Ishikawa (cell line): ENCODE results near the gene TIMMDC1.

ENCODE experiments used
- CEBPB ChIP-seq: IDR thresholded peaks from 2 replicates; pipeline ENCODE4 v1.6.1; 2012
- CREB1 ChIP-seq: IDR thresholded peaks from 2 replicates; pipeline ENCODE4 v1.6.1; 2012; ENCODE audit warnings: low read depth
- EGR1 ChIP-seq: IDR thresholded peaks from 2 replicates; pipeline ENCODE4 v1.6.1; 2012
- EP300 ChIP-seq: IDR thresholded peaks from 2 replicates; pipeline ENCODE4 v1.6.1; 2012; ENCODE audit warnings: borderline replicate concordance
- FOXM1 ChIP-seq: IDR thresholded peaks from 2 replicates; pipeline ENCODE4 v1.6.1; 2012; ENCODE audit warnings: low read depth, borderline replicate concordance
- MAX ChIP-seq: IDR thresholded peaks from 2 replicates; pipeline ENCODE4 v1.6.1; 2012
- NFIC ChIP-seq: IDR thresholded peaks from 2 replicates; pipeline ENCODE4 v1.6.1; 2012
- RAD21 ChIP-seq: IDR thresholded peaks from 2 replicates; pipeline ENCODE4 v1.6.1; 2012; ENCODE audit warnings: low read depth
- REST ChIP-seq: IDR thresholded peaks from 2 replicates; pipeline ENCODE4 v1.6.1; 2012; ENCODE audit warnings: low read depth, mild to moderate bottlenecking
- TAF1 ChIP-seq: IDR thresholded peaks from 2 replicates; pipeline ENCODE4 v1.6.1; 2012; ENCODE audit warnings: low read depth, mild to moderate bottlenecking
- TCF12 ChIP-seq: IDR thresholded peaks from 2 replicates; pipeline ENCODE4 v1.6.1; 2012; ENCODE audit warnings: low read depth
- TEAD4 ChIP-seq: IDR thresholded peaks from 2 replicates; pipeline ENCODE4 v1.6.1; 2012
- USF1 ChIP-seq: IDR thresholded peaks from 2 replicates; pipeline ENCODE4 v1.6.1; 2012
- YY1 ChIP-seq: IDR thresholded peaks from 2 replicates; pipeline ENCODE4 v1.6.1; 2012; ENCODE audit warnings: low read depth
- ZBTB7A ChIP-seq: IDR thresholded peaks from 2 replicates; pipeline ENCODE4 v1.6.1; 2012; ENCODE audit warnings: low read depth

The TIMMDC1 gene

DNA sequence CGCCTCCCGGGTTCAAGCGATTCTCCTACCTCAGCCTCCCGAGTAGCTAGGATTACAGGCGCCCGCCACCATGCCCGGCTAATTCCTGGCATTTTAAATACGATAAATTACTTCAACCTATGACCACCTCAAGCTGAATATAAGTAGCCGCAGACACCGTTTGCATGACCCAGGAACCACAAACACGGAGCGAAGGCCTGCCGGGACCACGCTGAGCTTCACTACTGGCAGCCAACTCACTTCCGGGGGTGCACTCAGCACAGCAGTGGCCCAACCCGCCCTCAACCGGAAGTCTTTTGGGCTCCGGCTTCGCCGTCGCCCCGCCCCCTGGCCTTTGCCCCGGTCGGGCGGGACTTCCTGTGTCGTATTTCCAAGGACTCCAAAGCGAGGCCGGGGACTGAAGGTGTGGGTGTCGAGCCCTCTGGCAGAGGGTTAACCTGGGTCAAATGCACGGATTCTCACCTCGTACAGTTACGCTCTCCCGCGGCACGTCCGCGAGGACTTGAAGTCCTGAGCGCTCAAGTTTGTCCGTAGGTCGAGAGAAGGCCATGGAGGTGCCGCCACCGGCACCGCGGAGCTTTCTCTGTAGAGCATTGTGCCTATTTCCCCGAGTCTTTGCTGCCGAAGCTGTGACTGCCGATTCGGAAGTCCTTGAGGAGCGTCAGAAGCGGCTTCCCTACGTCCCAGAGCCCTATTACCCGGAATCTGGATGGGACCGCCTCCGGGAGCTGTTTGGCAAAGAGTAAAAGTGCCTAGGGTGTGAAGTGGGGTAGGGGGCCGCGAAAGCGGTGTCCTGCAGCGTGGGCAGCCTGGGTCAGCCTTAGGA lies at the start of gene TIMMDC1:
Gene TIMMDC1, plus strand, starts transcription at position 362 of the 826 bp plus-strand sequence. Its CDS starts 187 bp downstream, at position 549.
- TF ChIP-seq MAX (peak; percentile 87), ZBTB7A (no peak), EGR1 (peak; percentile 63; the same call in 1 of the 2 replicates), YY1 (peak; percentile 41), RAD21 (no peak), CREB1 (peak; percentile 54; the same call in 1 of the 2 replicates), EP300 (0 out of 2 replicates have a peak, but pooled peaks have one; percentile 10), TAF1 (peak; percentile 92), NFIC (peak; percentile 38), FOXM1 (no peak), REST (no peak), USF1 (no peak), CEBPB (no peak), TEAD4 (no peak), TCF12 (peak; percentile 79; the same call in 1 of the 2 replicates)

DNA sequence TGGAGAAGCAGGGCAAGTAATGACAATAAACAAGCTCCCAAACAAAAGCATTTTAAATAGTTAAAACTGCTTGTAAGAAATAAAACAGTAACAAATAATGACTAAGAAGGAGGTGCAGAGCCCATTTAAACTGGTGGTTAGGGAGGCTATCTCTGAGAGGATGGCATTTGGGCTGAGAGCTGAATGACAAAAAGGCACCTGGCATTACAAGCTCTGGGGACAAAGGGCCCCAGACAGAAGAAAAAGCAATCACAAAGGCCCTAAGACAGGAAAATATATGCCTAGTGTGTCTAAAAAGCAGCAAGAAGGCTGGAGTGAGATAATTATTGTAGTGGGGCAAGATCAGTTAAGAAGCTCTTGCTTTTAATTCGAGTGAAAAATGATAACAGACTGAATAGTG lies 44.5 kb upstream of the TIMMDC1 start:
- no peak for TF ChIP-seq TEAD4
- TF ChIP-seq YY1, result no peak
- no peak for TF ChIP-seq ZBTB7A
- TF ChIP-seq NFIC, result no peak
- no peak for TF ChIP-seq CREB1
- no peak for TF ChIP-seq TCF12
- no peak for TF ChIP-seq CEBPB
- no peak for TF ChIP-seq USF1
- no peak for TF ChIP-seq MAX
- no peak for TF ChIP-seq TAF1
- TF ChIP-seq FOXM1, result no peak

GRCh38 chr3:119456469-119456868 lies 41.9 kb upstream of the TIMMDC1 start:
- TF ChIP-seq ZBTB7A, result no peak
- no peak for TF ChIP-seq TAF1
- TF ChIP-seq NFIC, result no peak
- no peak for TF ChIP-seq CREB1
- TF ChIP-seq REST, result no peak
- no peak for TF ChIP-seq USF1
- TF ChIP-seq TEAD4, result no peak
- TF ChIP-seq EGR1, result no peak
- TF ChIP-seq EP300, result no peak
- no peak for TF ChIP-seq YY1
- no peak for TF ChIP-seq MAX
- no peak for TF ChIP-seq TCF12
- no peak for TF ChIP-seq FOXM1
- no peak for TF ChIP-seq CEBPB
- no peak for TF ChIP-seq RAD21

DNA sequence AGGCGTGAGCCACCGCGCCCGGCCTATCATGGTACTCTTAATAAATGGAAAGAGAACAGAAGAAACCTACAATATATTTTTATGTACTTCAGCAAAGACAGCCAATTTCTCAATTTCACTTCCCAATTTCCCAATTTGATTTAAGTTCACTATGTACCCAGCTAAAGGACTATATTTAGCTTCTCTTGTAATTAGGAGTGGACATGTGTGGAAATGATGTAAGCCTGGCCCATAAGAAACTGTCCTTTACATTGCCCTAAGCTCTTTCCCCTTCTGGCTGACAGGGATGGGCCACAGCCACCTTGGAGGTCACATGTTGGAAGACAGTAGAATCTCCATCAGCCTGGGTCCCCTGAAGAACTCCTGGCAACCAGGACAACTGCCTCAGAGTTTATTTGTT lies 41.1 kb upstream of the TIMMDC1 start:
- TF ChIP-seq TEAD4 (no peak), TCF12 (no peak), RAD21 (no peak), CREB1 (no peak), EGR1 (no peak), YY1 (no peak), FOXM1 (no peak), TAF1 (no peak), NFIC (no peak), MAX (no peak), CEBPB (no peak), EP300 (no peak), ZBTB7A (no peak), REST (no peak), USF1 (no peak)
